CD14-positive monocyte (primary cell): ENCODE measurements around the gene BCAN. TPM values are rescaled to one million over a fixed set of nuclear protein-coding genes. Genes with fewer than 3 reads are reported as not detected.

Source experiments
- DNase-seq, 3 donors: peaks; one replicate each; pipeline ENCODE4 v3.0.0-alpha.2; 2011 to 2022
- H2AFZ ChIP-seq: 2 replicates; pipeline ENCODE4 v1.6.0; 2012; ENCODE audit warnings: mild to moderate bottlenecking, low read depth, low read length, inconsistent platforms; ENCODE audit not compliant: insufficient read depth, poor library complexity, severe bottlenecking
- H3K27ac ChIP-seq, 2 donors: 1 replicate in 1 of 2; 2 replicates in 1 of 2; pipeline ENCODE4 v1.5.1; 2012 to 2013; ENCODE audit warnings: low read length in 2 of 2, control low read depth in 1 of 2, inconsistent platforms in 1 of 2, low read depth in 1 of 2, mild to moderate bottlenecking in 1 of 2
- H3K27me3 ChIP-seq, 2 donors: one replicate each; pipeline versions ENCODE4 v1.6.0 to v1.6.1; 2011 to 2013; ENCODE audit warnings: low read length in 2 of 2; ENCODE audit not compliant: control insufficient read depth in 2 of 2, insufficient read depth in 2 of 2
- H3K36me3 ChIP-seq, 2 donors: replicated peaks in 1 of 2; 1 replicate in 1 of 2; 2 replicates in 1 of 2; pipeline versions ENCODE4 v1.5.1 to v1.6.1; 2012 to 2013; ENCODE audit warnings: low read length in 2 of 2, control low read depth in 1 of 2, inconsistent platforms in 1 of 2, mild to moderate bottlenecking in 1 of 2; ENCODE audit not compliant: insufficient read depth in 2 of 2, control insufficient read depth in 1 of 2
- H3K4me1 ChIP-seq, 2 donors: 1 replicate in 1 of 2; 2 replicates in 1 of 2; pipeline versions ENCODE4 v1.5.1 to v1.6.1; 2012 to 2013; ENCODE audit warnings: low read length in 2 of 2, control low read depth in 1 of 2, inconsistent platforms in 1 of 2, mild to moderate bottlenecking in 1 of 2, moderate library complexity in 1 of 2; ENCODE audit not compliant: insufficient read depth in 2 of 2, control insufficient read depth in 1 of 2
- H3K4me2 ChIP-seq: replicated peaks from 2 replicates; pipeline ENCODE3; 2012; ENCODE audit warnings: low read length, moderate library complexity, mild to moderate bottlenecking; ENCODE audit not compliant: poor library complexity, severe bottlenecking; ENCODE audit errors: extremely low read depth
- H3K4me3 ChIP-seq, 3 experiments: fragments of 200-600 bp in 1 of 3; sonication (generic) in 1 of 3; replicated peaks in 1 of 3; 1 replicate in 2 of 3; 2 replicates in 1 of 3; pipeline ENCODE4 v1.5.1; 2011 to 2013; ENCODE audit warnings: low read length in 3 of 3, mild to moderate bottlenecking in 3 of 3, control low read depth in 2 of 3, low read depth in 2 of 3, inconsistent platforms in 1 of 3, moderate library complexity in 1 of 3
- H3K79me2 ChIP-seq: 2 replicates; pipeline ENCODE4 v1.6.0; 2012; ENCODE audit warnings: mild to moderate bottlenecking, control low read depth, inconsistent platforms, low read length, moderate library complexity; ENCODE audit not compliant: insufficient read depth
- H3K9ac ChIP-seq: 2 replicates; pipeline ENCODE4 v1.6.0; 2017; ENCODE audit warnings: low read length, mild to moderate bottlenecking; ENCODE audit not compliant: insufficient read depth, poor library complexity, severe bottlenecking
- H3K9me3 ChIP-seq, 2 donors: replicated peaks in 1 of 2; 1 replicate in 1 of 2; 2 replicates in 1 of 2; pipeline versions ENCODE4 v1.5.1 to v1.6.1; 2012 to 2013; ENCODE audit warnings: low read length in 2 of 2, control low read depth in 1 of 2; ENCODE audit not compliant: control insufficient read depth in 1 of 2, insufficient read depth in 1 of 2
- H4K20me1 ChIP-seq: 2 replicates; pipeline ENCODE4 v1.6.0; 2012; ENCODE audit warnings: mild to moderate bottlenecking, low read length, control low read depth, moderate library complexity; ENCODE audit not compliant: insufficient read depth
- H3K27ac Mint-ChIP-seq, 7 donors: one replicate each; pipeline ENCODE4 v1.8.0; 2020; ENCODE audit warnings: mild to moderate bottlenecking in 7 of 7, mixed read lengths in 7 of 7, moderate library complexity in 6 of 7, inconsistent platforms in 2 of 7
- H3K27me3 Mint-ChIP-seq, 3 donors: one replicate each; pipeline ENCODE4 v1.8.0; 2021 to 2022; ENCODE audit warnings: low read depth in 3 of 3, mild to moderate bottlenecking in 3 of 3, mixed read lengths in 3 of 3, moderate library complexity in 3 of 3, inconsistent platforms in 1 of 3
- H3K36me3 Mint-ChIP-seq, 2 donors: one replicate each; pipeline ENCODE4 v1.8.0; 2020; ENCODE audit warnings: mixed read lengths in 2 of 2, inconsistent platforms in 1 of 2, mild to moderate bottlenecking in 1 of 2
- H3K4me1 Mint-ChIP-seq: one replicate; pipeline ENCODE4 v1.8.0; 2020; ENCODE audit warnings: mild to moderate bottlenecking, mixed read lengths
- H3K4me3 Mint-ChIP-seq, 2 donors: one replicate each; pipeline ENCODE4 v1.8.0; 2020; ENCODE audit warnings: mild to moderate bottlenecking in 2 of 2, mixed read lengths in 2 of 2, moderate library complexity in 1 of 2
- H3K9me3 Mint-ChIP-seq, 7 donors: one replicate each; pipeline ENCODE4 v1.8.0; 2020 to 2022; ENCODE audit warnings: mixed read lengths in 7 of 7, mild to moderate bottlenecking in 6 of 7, moderate library complexity in 6 of 7, inconsistent platforms in 2 of 7
- CTCF ChIP-seq: fragments of 200-600 bp; IDR thresholded peaks from one replicate; pipeline ENCODE4 v1.8.0; 2022; ENCODE audit warnings: antibody characterized with exemption, mild to moderate bottlenecking
- WGBS: methylation state at CpG from one replicate; pipeline ENCODE4 v1.1.5; 2013; ENCODE audit warnings: missing lambda C conversion rate; ENCODE audit not compliant: insufficient coverage; 5-methylcytosine and 5-hydroxymethylcytosine counted together
- intact Hi-C, 2 donors: fragments of 100-400 bp; cut with micrococcal nuclease; formaldehyde crosslinking; loops; one replicate each; pipeline versions ENCODE4 v1.15.0 to v1.15.1; 2023
- polyA plus RNA-seq, 3 donors: library from polyadenylated mRNA; depleted of rRNA in 1 of 3; unstranded in 2 of 3; stranded (reverse) in 1 of 3; fragments of 300-500 nt in 2 of 3; fragments of >200 nt in 1 of 3; fragmentation: Illumina TruSeq in 2 of 3; gene quantifications; 1 replicate in 2 of 3; 2 replicates in 1 of 3; pipeline ENCODE4 v1.2.3, GENCODE V29; 2012 to 2021

Gene BCAN
- polyA plus RNA-seq, 3 donors, result not detected

- H2AFZ ChIP-seq, result no peak overlapping the region
- no peak overlapping the region for H3K4me3 ChIP-seq
- no peak overlapping the region for H3K27ac Mint-ChIP-seq
- H3K4me3 Mint-ChIP-seq, result peak overlapping the region in 1 of 2 donors; percentile 68
- peaks cover 3 to 4% of the 10 kb centered on the region in 2 donors for H3K36me3 Mint-ChIP-seq
- no peak for DNase-seq
- peaks cover 0 to 12% (median 3%) of the 10 kb centered on the region in 7 donors for H3K9me3 Mint-ChIP-seq
- H3K36me3 ChIP-seq, result no peaks in the 10 kb centered on the region
- no peaks in the 10 kb centered on the region for H3K79me2 ChIP-seq
- peaks cover 0 to 4% of the 10 kb centered on the region in 2 donors for H3K4me1 ChIP-seq
- H3K9ac ChIP-seq, result no peak overlapping the region
- peaks cover 84 to 95% (median 88%) of the 10 kb centered on the region in 3 donors for H3K27me3 Mint-ChIP-seq
- WGBS, result 100% methylated on average over 1 of the region's 1 CpG
- peaks cover 37 to 93% of the 10 kb centered on the region in 2 donors for H3K27me3 ChIP-seq
- no peak overlapping the region for H3K27ac ChIP-seq
- H3K4me1 Mint-ChIP-seq, result peaks cover 8% of the 10 kb centered on the region
- H3K4me2 ChIP-seq, result no peak overlapping the region
- no peak for TF ChIP-seq CTCF
- H3K9me3 ChIP-seq, result peaks cover 0 to 25% of the 10 kb centered on the region in 2 donors
- intact Hi-C loops, result no loop called here
- H4K20me1 ChIP-seq, result no peaks in the 10 kb centered on the region
Observed at GRCh38 chr1:156645666-156646065, 3.7 kb downstream of the BCAN start.

- 18% methylated on average over 51 of the region's 51 CpGs for WGBS
- Histone ChIP-seq H3K36me3 (no peaks in the 10 kb centered on the region), H3K4me3 (no peak overlapping the region), H3K9ac (no peak overlapping the region), H3K9me3 (peaks cover 0 to 15% of the 10 kb centered on the region in 2 donors), H3K27me3 (peaks cover 26 to 82% of the 10 kb centered on the region in 2 donors), H3K4me1 (peaks cover 0 to 4% of the 10 kb centered on the region in 2 donors), H3K4me2 (no peak overlapping the region), H4K20me1 (no peaks in the 10 kb centered on the region), H3K79me2 (no peaks in the 10 kb centered on the region), H2AFZ (no peak overlapping the region), H3K27ac (no peak overlapping the region)
- intact Hi-C loops, result no loop called here
- H3K27ac Mint-ChIP-seq, result no peak overlapping the region
- H3K4me1 Mint-ChIP-seq, result peaks cover 6% of the 10 kb centered on the region
- no peak for TF ChIP-seq CTCF
- H3K36me3 Mint-ChIP-seq, result peaks cover 3 to 4% of the 10 kb centered on the region in 2 donors
- peaks cover 74 to 89% (median 83%) of the 10 kb centered on the region in 3 donors for H3K27me3 Mint-ChIP-seq
- DNase-seq, result no peak
- H3K4me3 Mint-ChIP-seq, result peak overlapping the region in 1 of 2 donors; percentile 60
- peaks cover 0 to 6% (median 3%) of the 10 kb centered on the region in 7 donors for H3K9me3 Mint-ChIP-seq
Observed at GRCh38 chr1:156646738-156647211, 4.9 kb downstream of the BCAN start.
